Measurements from ENCODE around the gene SCIN. TPM values are rescaled to one million over a fixed set of nuclear protein-coding genes. Genes with fewer than 3 reads are reported as not detected.
"Not testable (repeated sequence)": the region's sequence is repeated elsewhere in the genome, so short reads cannot be mapped to it uniquely, and the experiment has no call there.

SCIN gene
- total RNA-seq, 1 experiment from 2014 or later: 5.6 TPM

DNA sequence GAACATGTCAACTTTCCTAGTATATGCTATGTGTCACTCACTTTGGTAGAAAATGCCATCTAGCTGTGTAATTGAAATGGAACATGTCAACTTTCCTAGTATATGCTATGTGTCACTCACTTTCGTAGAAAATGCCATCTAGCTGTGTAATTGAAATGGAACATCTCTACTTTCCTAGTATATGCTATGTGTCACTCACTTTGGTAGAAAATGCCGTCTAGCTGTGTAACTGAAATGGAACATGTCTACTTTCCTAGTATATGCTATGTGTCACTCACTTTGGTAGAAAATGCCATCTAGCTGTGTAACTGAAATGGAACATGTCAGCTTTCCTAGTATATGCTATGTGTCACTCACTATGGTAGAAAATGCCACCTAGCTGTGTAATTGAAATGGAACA, 43.8 kb upstream of the SCIN start:
- in situ Hi-C loops (cut with HindIII; ENCODE audit: low pct_unique_long_range_greater_than_20kb, low sequenced_read_pairs); H3K9me3 ChIP-seq (ENCODE audit: control insufficient read depth, insufficient read depth, low read depth, low read length); H3K4me3 ChIP-seq (ENCODE audit: low read depth in 2 of 2, low read length in 2 of 2); DNase-seq (ENCODE audit: low read depth, low spot score); BruUV-seq (replicated peaks); POLR2A ChIA-PET; ATAC-seq; intact Hi-C loops (cut with micrococcal nuclease; ENCODE audit: unreplicated experiment); H3K27ac ChIP-seq (ENCODE audit: low read length); H3K27me3 ChIP-seq (ENCODE audit: control insufficient read depth, insufficient read depth, low read length); H3K36me3 ChIP-seq (ENCODE audit: control insufficient read depth, insufficient read depth, low read length); H3K4me1 ChIP-seq (ENCODE audit: control insufficient read depth, insufficient read depth, low read length): not testable (repeated sequence)
- CTCF ChIA-PET: interaction anchor here (1.0 kb wide), 1 partner anchor 68 kb away, joined by 3 read pairs; no protein-coding TSS in a partner anchor

DNA sequence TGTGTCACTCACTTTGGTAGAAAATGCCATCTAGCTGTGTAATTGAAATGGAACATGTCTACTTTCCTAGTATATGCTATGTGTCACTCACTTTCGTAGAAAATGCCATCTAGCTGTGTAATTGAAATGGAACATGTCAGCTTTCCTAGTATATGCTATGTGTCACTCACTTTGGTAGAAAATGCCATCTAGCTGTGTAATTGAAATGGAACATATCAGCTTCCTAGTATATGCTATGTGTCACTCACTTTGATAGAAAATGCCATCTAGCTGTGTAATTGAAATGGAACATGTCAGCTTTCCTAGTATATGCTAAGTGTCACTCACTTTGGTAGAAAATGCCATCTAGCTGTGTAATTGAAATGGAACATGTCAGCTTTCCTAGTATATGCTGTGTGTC, 42.9 kb upstream of the SCIN start:
- DNase-seq (ENCODE audit: low read depth, low spot score); H3K4me1 ChIP-seq (ENCODE audit: control insufficient read depth, insufficient read depth, low read length); H3K27me3 ChIP-seq (ENCODE audit: control insufficient read depth, insufficient read depth, low read length); intact Hi-C loops (cut with micrococcal nuclease; ENCODE audit: unreplicated experiment); H3K9me3 ChIP-seq (ENCODE audit: control insufficient read depth, insufficient read depth, low read depth, low read length); POLR2A ChIA-PET; in situ Hi-C loops (cut with HindIII; ENCODE audit: low pct_unique_long_range_greater_than_20kb, low sequenced_read_pairs); H3K36me3 ChIP-seq (ENCODE audit: control insufficient read depth, insufficient read depth, low read length); H3K27ac ChIP-seq (ENCODE audit: low read length); H3K4me3 ChIP-seq (ENCODE audit: low read depth in 2 of 2, low read length in 2 of 2); ATAC-seq; BruUV-seq (replicated peaks): not testable (repeated sequence)
- CTCF ChIA-PET: interaction anchor here (1.0 kb wide), 1 partner anchor 69 kb away, joined by 3 read pairs; no protein-coding TSS in a partner anchor

DNA sequence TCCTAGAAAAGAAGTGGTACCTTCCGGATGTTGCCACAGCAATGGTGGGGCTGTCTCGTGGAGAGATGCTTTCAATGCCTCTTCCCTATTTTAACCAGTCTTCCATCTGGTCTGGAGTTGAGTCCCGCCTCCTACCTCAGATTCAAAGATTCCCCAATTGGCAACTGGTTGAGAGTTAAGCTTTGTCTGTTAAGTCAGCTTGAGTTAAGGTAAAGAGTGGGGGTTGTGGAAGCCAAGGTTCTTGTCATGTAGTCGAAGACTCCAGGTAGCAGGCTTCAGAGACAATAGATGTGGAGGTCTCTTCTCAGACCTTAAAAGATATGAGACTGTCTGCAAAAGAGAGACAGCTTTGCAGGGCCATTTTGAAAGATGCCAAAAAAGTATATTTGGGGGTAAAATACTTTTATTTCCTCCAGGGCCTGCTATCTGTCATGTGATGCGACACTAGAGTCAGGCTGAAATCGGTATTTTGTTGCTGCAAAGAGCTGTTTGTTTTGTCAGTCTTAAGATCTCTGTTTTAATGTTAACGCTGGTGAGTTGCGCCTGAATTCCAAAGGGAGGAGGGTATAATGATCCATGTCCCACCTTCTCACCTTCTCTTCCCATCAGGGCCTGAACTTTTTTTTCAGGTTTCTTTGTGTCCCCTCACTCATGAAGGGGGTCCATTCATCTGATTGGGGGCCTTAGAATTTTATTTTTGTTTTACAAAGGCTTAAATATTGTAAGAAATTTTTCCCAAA, 40.4 kb upstream of the SCIN start:
- TF ChIP-seq POLR2AphosphoS5 (IDR thresholded peaks at IDR 0.05; ENCODE audit: low read depth, low read length) (no peak), SIN3A (IDR thresholded peaks at IDR 0.05; ENCODE audit: borderline replicate concordance, insufficient read depth, low read depth, low read length) (no peak), TCF7L2 (IDR thresholded peaks at IDR 0.05; ENCODE audit: low read depth, low read length) (no peak)
- TF ChIP-seq, protein P1, sequence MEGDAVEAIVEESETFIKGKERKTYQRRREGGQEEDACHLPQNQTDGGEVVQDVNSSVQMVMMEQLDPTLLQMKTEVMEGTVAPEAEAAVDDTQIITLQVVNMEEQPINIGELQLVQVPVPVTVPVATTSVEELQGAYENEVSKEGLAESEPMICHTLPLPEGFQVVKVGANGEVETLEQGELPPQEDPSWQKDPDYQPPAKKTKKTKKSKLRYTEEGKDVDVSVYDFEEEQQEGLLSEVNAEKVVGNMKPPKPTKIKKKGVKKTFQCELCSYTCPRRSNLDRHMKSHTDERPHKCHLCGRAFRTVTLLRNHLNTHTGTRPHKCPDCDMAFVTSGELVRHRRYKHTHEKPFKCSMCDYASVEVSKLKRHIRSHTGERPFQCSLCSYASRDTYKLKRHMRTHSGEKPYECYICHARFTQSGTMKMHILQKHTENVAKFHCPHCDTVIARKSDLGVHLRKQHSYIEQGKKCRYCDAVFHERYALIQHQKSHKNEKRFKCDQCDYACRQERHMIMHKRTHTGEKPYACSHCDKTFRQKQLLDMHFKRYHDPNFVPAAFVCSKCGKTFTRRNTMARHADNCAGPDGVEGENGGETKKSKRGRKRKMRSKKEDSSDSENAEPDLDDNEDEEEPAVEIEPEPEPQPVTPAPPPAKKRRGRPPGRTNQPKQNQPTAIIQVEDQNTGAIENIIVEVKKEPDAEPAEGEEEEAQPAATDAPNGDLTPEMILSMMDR (IDR thresholded peaks at IDR 0.05): no peak
- TF ChIP-seq, protein P2, sequence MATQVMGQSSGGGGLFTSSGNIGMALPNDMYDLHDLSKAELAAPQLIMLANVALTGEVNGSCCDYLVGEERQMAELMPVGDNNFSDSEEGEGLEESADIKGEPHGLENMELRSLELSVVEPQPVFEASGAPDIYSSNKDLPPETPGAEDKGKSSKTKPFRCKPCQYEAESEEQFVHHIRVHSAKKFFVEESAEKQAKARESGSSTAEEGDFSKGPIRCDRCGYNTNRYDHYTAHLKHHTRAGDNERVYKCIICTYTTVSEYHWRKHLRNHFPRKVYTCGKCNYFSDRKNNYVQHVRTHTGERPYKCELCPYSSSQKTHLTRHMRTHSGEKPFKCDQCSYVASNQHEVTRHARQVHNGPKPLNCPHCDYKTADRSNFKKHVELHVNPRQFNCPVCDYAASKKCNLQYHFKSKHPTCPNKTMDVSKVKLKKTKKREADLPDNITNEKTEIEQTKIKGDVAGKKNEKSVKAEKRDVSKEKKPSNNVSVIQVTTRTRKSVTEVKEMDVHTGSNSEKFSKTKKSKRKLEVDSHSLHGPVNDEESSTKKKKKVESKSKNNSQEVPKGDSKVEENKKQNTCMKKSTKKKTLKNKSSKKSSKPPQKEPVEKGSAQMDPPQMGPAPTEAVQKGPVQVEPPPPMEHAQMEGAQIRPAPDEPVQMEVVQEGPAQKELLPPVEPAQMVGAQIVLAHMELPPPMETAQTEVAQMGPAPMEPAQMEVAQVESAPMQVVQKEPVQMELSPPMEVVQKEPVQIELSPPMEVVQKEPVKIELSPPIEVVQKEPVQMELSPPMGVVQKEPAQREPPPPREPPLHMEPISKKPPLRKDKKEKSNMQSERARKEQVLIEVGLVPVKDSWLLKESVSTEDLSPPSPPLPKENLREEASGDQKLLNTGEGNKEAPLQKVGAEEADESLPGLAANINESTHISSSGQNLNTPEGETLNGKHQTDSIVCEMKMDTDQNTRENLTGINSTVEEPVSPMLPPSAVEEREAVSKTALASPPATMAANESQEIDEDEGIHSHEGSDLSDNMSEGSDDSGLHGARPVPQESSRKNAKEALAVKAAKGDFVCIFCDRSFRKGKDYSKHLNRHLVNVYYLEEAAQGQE (IDR thresholded peaks at IDR 0.05; ENCODE audit: insufficient read depth in 1 of 2, low read depth in 2 of 2, low read length in 1 of 2): no peak
- Histone ChIP-seq H3K27me3 (ENCODE audit: control insufficient read depth, insufficient read depth, low read length) (no peaks in the 10 kb centered on the region), H3K4me3 (ENCODE audit: low read depth in 2 of 2, low read length in 2 of 2) (no peak overlapping the region), H3K4me1 (ENCODE audit: control insufficient read depth, insufficient read depth, low read length) (no peaks in the 10 kb centered on the region), H3K9me3 (ENCODE audit: control insufficient read depth, insufficient read depth, low read depth, low read length) (no peaks in the 10 kb centered on the region), H3K27ac (ENCODE audit: low read length) (no peak overlapping the region), H3K36me3 (ENCODE audit: control insufficient read depth, insufficient read depth, low read length) (no peaks in the 10 kb centered on the region)
- ChIA-PET POLR2A (no interaction called here), CTCF (no interaction called here)
- in situ Hi-C loops (cut with HindIII; ENCODE audit: low pct_unique_long_range_greater_than_20kb, low sequenced_read_pairs) (no loop called here), intact Hi-C loops (cut with micrococcal nuclease; ENCODE audit: unreplicated experiment) (no loop called here)
- no peak for DNase-seq (ENCODE audit: low read depth, low spot score)
- ATAC-seq: no peak
- no TSS peak for BruUV-seq (replicated peaks)

All from Panc1 (cell line).